OCI-LY7 (cell line): ENCODE results near the gene TBR1.

Source experiments
- EZH2phosphoT487 ChIP-seq: fragments of 200-600 bp; sonication (generic); IDR thresholded peaks from 2 replicates; pipeline ENCODE4 v1.6.1; 2018; ENCODE audit warnings: low read depth, borderline replicate concordance, mild to moderate bottlenecking, mixed run types, antibody characterized with exemption, low read length, moderate library complexity, mixed read lengths
- TF ChIP-seq, protein P1 (sequence below): fragments of 200-600 bp; sonication (generic); conservative IDR thresholded peaks from 2 replicates; pipeline ENCODE4 v1.5.1; 2014; ENCODE audit warnings: mild to moderate bottlenecking, antibody characterized with exemption, low read length, moderate library complexity, mixed read lengths

DNA sequence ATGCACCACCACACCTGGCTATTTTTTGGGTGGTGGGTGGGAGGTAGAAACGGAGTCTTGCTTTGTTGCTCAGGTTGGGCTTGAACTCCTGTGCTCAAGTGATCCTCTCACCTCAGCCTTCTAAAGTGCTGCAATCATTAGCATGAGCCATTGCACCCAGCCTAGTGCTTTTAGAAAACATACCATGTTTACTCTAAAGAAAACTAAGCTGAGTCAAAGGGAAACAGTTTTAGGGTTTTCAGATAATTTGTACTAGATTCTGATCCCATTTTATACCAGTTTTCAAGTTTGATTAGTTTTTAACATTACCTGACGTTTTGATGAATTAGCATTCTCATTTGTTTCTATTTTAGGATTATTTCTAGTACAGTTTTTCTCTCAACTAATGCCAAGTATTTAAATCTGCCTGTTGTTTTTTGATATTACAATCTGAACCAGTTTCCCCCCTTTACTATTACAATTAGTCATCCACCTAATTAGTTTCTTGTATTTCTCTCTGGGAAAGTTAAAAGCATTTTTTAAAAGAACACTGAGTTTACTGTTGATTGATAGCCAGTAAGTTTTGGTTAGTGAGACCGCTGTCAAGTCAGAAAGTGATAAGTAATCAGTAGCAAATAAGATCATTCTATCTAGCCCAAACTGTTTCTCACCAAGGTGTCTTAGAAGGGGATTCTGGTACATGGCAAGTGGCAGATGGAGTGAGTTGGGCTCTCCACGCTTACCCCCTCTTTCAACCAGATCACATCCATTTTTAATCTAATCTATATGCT, 24.2 kb upstream of the TBR1 start:
- TF ChIP-seq, protein P1, sequence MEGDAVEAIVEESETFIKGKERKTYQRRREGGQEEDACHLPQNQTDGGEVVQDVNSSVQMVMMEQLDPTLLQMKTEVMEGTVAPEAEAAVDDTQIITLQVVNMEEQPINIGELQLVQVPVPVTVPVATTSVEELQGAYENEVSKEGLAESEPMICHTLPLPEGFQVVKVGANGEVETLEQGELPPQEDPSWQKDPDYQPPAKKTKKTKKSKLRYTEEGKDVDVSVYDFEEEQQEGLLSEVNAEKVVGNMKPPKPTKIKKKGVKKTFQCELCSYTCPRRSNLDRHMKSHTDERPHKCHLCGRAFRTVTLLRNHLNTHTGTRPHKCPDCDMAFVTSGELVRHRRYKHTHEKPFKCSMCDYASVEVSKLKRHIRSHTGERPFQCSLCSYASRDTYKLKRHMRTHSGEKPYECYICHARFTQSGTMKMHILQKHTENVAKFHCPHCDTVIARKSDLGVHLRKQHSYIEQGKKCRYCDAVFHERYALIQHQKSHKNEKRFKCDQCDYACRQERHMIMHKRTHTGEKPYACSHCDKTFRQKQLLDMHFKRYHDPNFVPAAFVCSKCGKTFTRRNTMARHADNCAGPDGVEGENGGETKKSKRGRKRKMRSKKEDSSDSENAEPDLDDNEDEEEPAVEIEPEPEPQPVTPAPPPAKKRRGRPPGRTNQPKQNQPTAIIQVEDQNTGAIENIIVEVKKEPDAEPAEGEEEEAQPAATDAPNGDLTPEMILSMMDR: no peak
- no peak for TF ChIP-seq EZH2phosphoT487
